Measurements from ENCODE around the gene CASP4. TPM values are rescaled to one million over a fixed set of nuclear protein-coding genes. Genes with fewer than 3 reads are reported as not detected.

CASP4 gene
- total and polyA plus RNA-seq, 2 experiments from 2014 or later: 0.35 TPM; not detected in 1

GRCh38 chr11:104893876-104894275 lies 74.5 kb downstream of the CASP4 start:
- no peak overlapping the region for H2AFZ ChIP-seq
- H3K4me2 ChIP-seq: no peak overlapping the region
- H3K27ac ChIP-seq (ENCODE audit: low read depth): no peak overlapping the region
- no peaks in the 10 kb centered on the region for H3K9me3 Mint-ChIP-seq
- no peaks in the 10 kb centered on the region for H3K27me3 Mint-ChIP-seq (ENCODE audit: insufficient read depth, low read depth, poor library complexity)
- peaks cover 3% of the 10 kb centered on the region; the same call in 2 of the 3 replicates for H3K36me3 Mint-ChIP-seq (ENCODE audit: low read depth)
- H3K4me1 ChIP-seq (ENCODE audit: insufficient read depth): peaks cover 33% of the 10 kb centered on the region
- H3K36me3 ChIP-seq (ENCODE audit: insufficient read depth): no peaks in the 10 kb centered on the region
- H3K27ac Mint-ChIP-seq: 0 out of 2 replicates have a peak overlapping the region, but pooled peaks have one; percentile 7
- TF ChIP-seq, protein P1, sequence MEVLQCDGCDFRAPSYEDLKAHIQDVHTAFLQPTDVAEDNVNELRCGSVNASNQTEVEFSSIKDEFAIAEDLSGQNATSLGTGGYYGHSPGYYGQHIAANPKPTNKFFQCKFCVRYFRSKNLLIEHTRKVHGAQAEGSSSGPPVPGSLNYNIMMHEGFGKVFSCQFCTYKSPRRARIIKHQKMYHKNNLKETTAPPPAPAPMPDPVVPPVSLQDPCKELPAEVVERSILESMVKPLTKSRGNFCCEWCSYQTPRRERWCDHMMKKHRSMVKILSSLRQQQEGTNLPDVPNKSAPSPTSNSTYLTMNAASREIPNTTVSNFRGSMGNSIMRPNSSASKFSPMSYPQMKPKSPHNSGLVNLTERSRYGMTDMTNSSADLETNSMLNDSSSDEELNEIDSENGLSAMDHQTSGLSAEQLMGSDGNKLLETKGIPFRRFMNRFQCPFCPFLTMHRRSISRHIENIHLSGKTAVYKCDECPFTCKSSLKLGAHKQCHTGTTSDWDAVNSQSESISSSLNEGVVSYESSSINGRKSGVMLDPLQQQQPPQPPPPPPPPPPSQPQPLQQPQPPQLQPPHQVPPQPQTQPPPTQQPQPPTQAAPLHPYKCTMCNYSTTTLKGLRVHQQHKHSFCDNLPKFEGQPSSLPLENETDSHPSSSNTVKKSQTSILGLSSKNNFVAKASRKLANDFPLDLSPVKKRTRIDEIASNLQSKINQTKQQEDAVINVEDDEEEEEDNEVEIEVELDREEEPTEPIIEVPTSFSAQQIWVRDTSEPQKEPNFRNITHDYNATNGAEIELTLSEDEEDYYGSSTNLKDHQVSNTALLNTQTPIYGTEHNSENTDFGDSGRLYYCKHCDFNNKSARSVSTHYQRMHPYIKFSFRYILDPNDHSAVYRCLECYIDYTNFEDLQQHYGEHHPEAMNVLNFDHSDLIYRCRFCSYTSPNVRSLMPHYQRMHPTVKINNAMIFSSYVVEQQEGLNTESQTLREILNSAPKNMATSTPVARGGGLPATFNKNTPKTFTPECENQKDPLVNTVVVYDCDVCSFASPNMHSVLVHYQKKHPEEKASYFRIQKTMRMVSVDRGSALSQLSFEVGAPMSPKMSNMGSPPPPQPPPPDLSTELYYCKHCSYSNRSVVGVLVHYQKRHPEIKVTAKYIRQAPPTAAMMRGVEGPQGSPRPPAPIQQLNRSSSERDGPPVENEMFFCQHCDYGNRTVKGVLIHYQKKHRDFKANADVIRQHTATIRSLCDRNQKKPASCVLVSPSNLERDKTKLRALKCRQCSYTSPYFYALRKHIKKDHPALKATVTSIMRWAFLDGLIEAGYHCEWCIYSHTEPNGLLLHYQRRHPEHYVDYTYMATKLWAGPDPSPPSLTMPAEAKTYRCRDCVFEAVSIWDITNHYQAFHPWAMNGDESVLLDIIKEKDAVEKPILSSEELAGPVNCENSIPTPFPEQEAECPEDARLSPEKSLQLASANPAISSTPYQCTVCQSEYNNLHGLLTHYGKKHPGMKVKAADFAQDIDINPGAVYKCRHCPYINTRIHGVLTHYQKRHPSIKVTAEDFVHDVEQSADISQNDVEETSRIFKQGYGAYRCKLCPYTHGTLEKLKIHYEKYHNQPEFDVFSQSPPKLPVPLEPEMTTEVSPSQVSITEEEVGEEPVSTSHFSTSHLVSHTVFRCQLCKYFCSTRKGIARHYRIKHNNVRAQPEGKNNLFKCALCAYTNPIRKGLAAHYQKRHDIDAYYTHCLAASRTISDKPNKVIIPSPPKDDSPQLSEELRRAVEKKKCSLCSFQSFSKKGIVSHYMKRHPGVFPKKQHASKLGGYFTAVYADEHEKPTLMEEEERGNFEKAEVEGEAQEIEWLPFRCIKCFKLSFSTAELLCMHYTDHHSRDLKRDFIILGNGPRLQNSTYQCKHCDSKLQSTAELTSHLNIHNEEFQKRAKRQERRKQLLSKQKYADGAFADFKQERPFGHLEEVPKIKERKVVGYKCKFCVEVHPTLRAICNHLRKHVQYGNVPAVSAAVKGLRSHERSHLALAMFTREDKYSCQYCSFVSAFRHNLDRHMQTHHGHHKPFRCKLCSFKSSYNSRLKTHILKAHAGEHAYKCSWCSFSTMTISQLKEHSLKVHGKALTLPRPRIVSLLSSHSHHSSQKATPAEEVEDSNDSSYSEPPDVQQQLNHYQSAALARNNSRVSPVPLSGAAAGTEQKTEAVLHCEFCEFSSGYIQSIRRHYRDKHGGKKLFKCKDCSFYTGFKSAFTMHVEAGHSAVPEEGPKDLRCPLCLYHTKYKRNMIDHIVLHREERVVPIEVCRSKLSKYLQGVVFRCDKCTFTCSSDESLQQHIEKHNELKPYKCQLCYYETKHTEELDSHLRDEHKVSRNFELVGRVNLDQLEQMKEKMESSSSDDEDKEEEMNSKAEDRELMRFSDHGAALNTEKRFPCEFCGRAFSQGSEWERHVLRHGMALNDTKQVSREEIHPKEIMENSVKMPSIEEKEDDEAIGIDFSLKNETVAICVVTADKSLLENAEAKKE (CRISPR knock-in tag; IDR thresholded peaks at IDR 0.05): no peak
- TF ChIP-seq ZNF331 (CRISPR knock-in tag; IDR thresholded peaks at IDR 0.05; ENCODE audit: low read depth) (no peak), EZH2phosphoT487 (IDR thresholded peaks at IDR 0.05; ENCODE audit: unreplicated experiment) (no peak), CREB1 (CRISPR knock-in tag; IDR thresholded peaks at IDR 0.05; ENCODE audit: low read depth) (no peak)
- H3K4me3 Mint-ChIP-seq: no peak overlapping the region
- H3K79me2 ChIP-seq (replicated peaks; ENCODE audit: insufficient read depth): no peaks in the 10 kb centered on the region
- H3F3A ChIP-seq (replicated peaks; ENCODE audit: low read depth): no peaks in the 10 kb centered on the region
- ATAC-seq (no peak), DNase-seq (ENCODE audit: low spot score) (no peak)
- H4K20me1 ChIP-seq (replicated peaks; ENCODE audit: insufficient read depth): no peaks in the 10 kb centered on the region
- peaks cover 33% of the 10 kb centered on the region for H3K4me1 Mint-ChIP-seq
- no peaks in the 10 kb centered on the region; the same call in 1 of the 2 replicates for H3K9me2 ChIP-seq (ENCODE audit: insufficient read depth)
- no peak overlapping the region for H3K4me3 ChIP-seq
- H3K27me3 ChIP-seq (ENCODE audit: insufficient read depth): no peaks in the 10 kb centered on the region

Other genes starting within 250 kb of the CASP4 start
- gene CASP12, start 70.1 kb downstream of the CASP4 start, total RNA-seq (2014; rRNA removed; shearing (Covaris generic)): not detected in 2 replicates
- not detected in 2 replicates for gene CASP12, start 70.1 kb downstream of the CASP4 start, polyA plus RNA-seq (2016; fragmentation: Nextera tagmentation; extraction: Ambion mirVana)
- not detected in 2 replicates for gene CASP5, start 54.6 kb upstream of the CASP4 start, total RNA-seq (2014; rRNA removed; shearing (Covaris generic))
- gene CASP5, start 54.6 kb upstream of the CASP4 start, polyA plus RNA-seq (2016; fragmentation: Nextera tagmentation; extraction: Ambion mirVana): 0.17 TPM in 1 of 2 replicates, not detected in the other
- gene CASP1, start 66.6 kb upstream of the CASP4 start, total RNA-seq (2014; rRNA removed; shearing (Covaris generic)): 0.10 TPM in 1 of 2 replicates, not detected in the other
- not detected in 2 replicates for gene CASP1, start 66.6 kb upstream of the CASP4 start, polyA plus RNA-seq (2016; fragmentation: Nextera tagmentation; extraction: Ambion mirVana)
- gene CARD16, start 76.8 kb upstream of the CASP4 start, total RNA-seq (2014; rRNA removed; shearing (Covaris generic)): not detected in 2 replicates
- 0.50 TPM in 1 of 2 replicates, not detected in the other for gene CARD16, start 76.8 kb upstream of the CASP4 start, polyA plus RNA-seq (2016; fragmentation: Nextera tagmentation; extraction: Ambion mirVana)
- not detected in 2 replicates for gene CARD18, start 171.2 kb upstream of the CASP4 start, total RNA-seq (2014; rRNA removed; shearing (Covaris generic))
- not detected in 2 replicates for gene CARD18, start 171.2 kb upstream of the CASP4 start, polyA plus RNA-seq (2016; fragmentation: Nextera tagmentation; extraction: Ambion mirVana)

Measured in GM23338 (cell line).